IMR-90 (cell line): ENCODE data around the gene CACNG7. TPM values are rescaled to one million over a fixed set of nuclear protein-coding genes. Genes with fewer than 3 reads are reported as not detected.

Experiments
- ATAC-seq: fragments of 200-7000 bp; cut with Tn5 transposase; 2 replicates; pipeline ENCODE4 v1.9.1; 2020; ENCODE audit warnings: low read depth, mild to moderate bottlenecking, moderate library complexity
- BruUV-seq: library from RNA; stranded (reverse); fragments of 400-500 nt; replicated peaks from 2 replicates; lab custom pipeline; 2021; lab: Mats Ljungman, UMichigan
- CTCF ChIA-PET: fragments of 300-600 bp; formaldehyde crosslinking; extraction: SDS; loops from one replicate; lab custom pipeline; 2021; ENCODE audit warnings: antibody characterized with exemption; lab: Yijun Ruan, JAX
- POLR2A ChIA-PET: fragments of 300-600 bp; sonication (Branson Sonifier 250); formaldehyde crosslinking; loops from one replicate; lab custom pipeline; 2022; ENCODE audit warnings: antibody characterized with exemption; ENCODE audit not compliant: unreplicated experiment; lab: Charles Lee
- DNase-seq: peaks from one replicate; pipeline ENCODE4 v3.0.0; 2013
- H2AFZ ChIP-seq: replicated peaks from 2 replicates; pipeline ENCODE3; 2013; ENCODE audit warnings: low read length, mild to moderate bottlenecking; ENCODE audit not compliant: poor library complexity
- H2AK5ac ChIP-seq: 2 replicates; pipeline ENCODE4 v1.6.1; 2013; ENCODE audit warnings: low read depth, low read length, inconsistent platforms
- H2AK9ac ChIP-seq: replicated peaks from 2 replicates; pipeline ENCODE3; 2013; ENCODE audit warnings: mild to moderate bottlenecking, low read depth, low read length, moderate library complexity; ENCODE audit not compliant: poor library complexity
- H2BK120ac ChIP-seq: 2 replicates; pipeline ENCODE4 v1.6.1; 2013; ENCODE audit warnings: low read depth, low read length, inconsistent platforms
- H2BK15ac ChIP-seq: 3 replicates; pipeline ENCODE4 v1.6.1; 2013; ENCODE audit warnings: low read depth, low read length, inconsistent platforms
- H2BK20ac ChIP-seq: 2 replicates; pipeline ENCODE4 v1.6.1; 2013; ENCODE audit warnings: low read depth, mild to moderate bottlenecking, inconsistent platforms, low read length, moderate library complexity
- H2BK5ac ChIP-seq: 2 replicates; pipeline ENCODE4 v1.6.1; 2013; ENCODE audit warnings: mild to moderate bottlenecking, low read depth, low read length, inconsistent platforms; ENCODE audit not compliant: poor library complexity, severe bottlenecking
- H3K14ac ChIP-seq: replicated peaks from 2 replicates; pipeline ENCODE4 v1.6.1; 2013; ENCODE audit warnings: low read depth, low read length, inconsistent platforms
- H3K18ac ChIP-seq: 2 replicates; pipeline ENCODE4 v1.6.1; 2013; ENCODE audit warnings: low read depth, low read length, control low read depth
- H3K23ac ChIP-seq: 2 replicates; pipeline ENCODE4 v1.6.1; 2013; ENCODE audit warnings: low read depth, low read length, inconsistent platforms
- H3K27ac ChIP-seq: 2 replicates; pipeline ENCODE4 v1.5.1; 2013; ENCODE audit warnings: mild to moderate bottlenecking, control low read depth, low read length; ENCODE audit not compliant: insufficient read depth
- H3K27me3 ChIP-seq: 2 replicates; pipeline ENCODE4 v1.6.1; 2013; ENCODE audit warnings: low read length; ENCODE audit not compliant: control insufficient read depth, insufficient read depth
- H3K36me3 ChIP-seq: 2 replicates; pipeline ENCODE4 v1.6.1; 2013; ENCODE audit warnings: low read length, mixed read lengths; ENCODE audit not compliant: control insufficient read depth, insufficient read depth
- H3K4ac ChIP-seq: 2 replicates; pipeline ENCODE4 v1.6.1; 2013; ENCODE audit warnings: low read depth, low read length, inconsistent platforms
- H3K4me1 ChIP-seq: 2 replicates; pipeline ENCODE4 v1.6.1; 2013; ENCODE audit warnings: low read length, mixed read lengths; ENCODE audit not compliant: control insufficient read depth, insufficient read depth
- H3K4me2 ChIP-seq: 2 replicates; pipeline ENCODE4 v1.6.1; 2013; ENCODE audit warnings: low read depth, mild to moderate bottlenecking, control low read depth, low read length, moderate library complexity
- H3K4me3 ChIP-seq: 2 replicates; pipeline ENCODE4 v1.5.1; 2013; ENCODE audit warnings: low read depth, mild to moderate bottlenecking, control low read depth, low read length, moderate library complexity; ENCODE audit not compliant: insufficient read depth
- H3K56ac ChIP-seq: 2 replicates; pipeline ENCODE4 v1.6.1; 2013; ENCODE audit warnings: low read length, inconsistent platforms; ENCODE audit not compliant: insufficient read depth; ENCODE audit errors: extremely low read depth
- H3K79me1 ChIP-seq, 2 experiments: 2 replicates each; pipeline ENCODE4 v1.6.1; 2013; ENCODE audit warnings: low read length in 2 of 2, inconsistent platforms in 1 of 2, low read depth in 1 of 2
- H3K9ac ChIP-seq: 2 replicates; pipeline ENCODE4 v1.6.1; 2013; ENCODE audit warnings: low read depth, low read length, control low read depth
- H3K9me1 ChIP-seq: 2 replicates; pipeline ENCODE4 v1.6.1; 2013; ENCODE audit warnings: low read length, inconsistent platforms; ENCODE audit not compliant: insufficient read depth
- H3K9me3 ChIP-seq: 2 replicates; pipeline ENCODE4 v1.6.1; 2013; ENCODE audit warnings: low read length; ENCODE audit not compliant: control insufficient read depth, insufficient read depth
- H4K20me1 ChIP-seq: 2 replicates; pipeline ENCODE4 v1.6.1; 2013; ENCODE audit warnings: low read length, inconsistent platforms; ENCODE audit not compliant: insufficient read depth
- H4K5ac ChIP-seq: 2 replicates; pipeline ENCODE4 v1.6.1; 2013; ENCODE audit warnings: mild to moderate bottlenecking, low read depth, low read length, control low read depth
- H4K8ac ChIP-seq, 2 experiments: 2 replicates each; pipeline ENCODE4 v1.6.1; 2013; ENCODE audit warnings: low read depth in 2 of 2, low read length in 2 of 2, control low read depth in 1 of 2, inconsistent platforms in 1 of 2
- H4K91ac ChIP-seq: 2 replicates; pipeline ENCODE4 v1.6.1; 2013; ENCODE audit warnings: low read depth, low read length, inconsistent platforms; ENCODE audit not compliant: insufficient read depth
- BHLHE40 ChIP-seq: fragments of 150-350 bp; IDR thresholded peaks from 2 replicates; pipeline ENCODE4 v1.6.1; 2016; ENCODE audit warnings: mild to moderate bottlenecking, low read depth, low read length
- CEBPB ChIP-seq: IDR thresholded peaks from 2 replicates; pipeline ENCODE4 v1.6.1; 2012; ENCODE audit warnings: low read depth, low read length, improper control_type of control experiment
- CHD1 ChIP-seq: IDR thresholded peaks from 2 replicates; pipeline ENCODE4 v1.6.1; 2012; ENCODE audit warnings: low read depth, low read length, improper control_type of control experiment
- CTCF ChIP-seq: conservative IDR thresholded peaks from 2 replicates; pipeline ENCODE4 v1.5.1; 2012; ENCODE audit warnings: mild to moderate bottlenecking, low read depth, low read length, improper control_type of control experiment
- ELK1 ChIP-seq: fragments of 150-350 bp; IDR thresholded peaks from 2 replicates; pipeline ENCODE4 v1.6.1; 2016; ENCODE audit warnings: low read depth, mild to moderate bottlenecking, low read length, moderate library complexity, borderline replicate concordance
- FOS ChIP-seq: fragments of 150-350 bp; IDR thresholded peaks from 2 replicates; pipeline ENCODE4 v1.6.1; 2016; ENCODE audit warnings: low read depth, low read length
- MAZ ChIP-seq: IDR thresholded peaks from 2 replicates; pipeline ENCODE4 v1.6.1; 2012; ENCODE audit warnings: low read depth, mild to moderate bottlenecking, low read length, improper control_type of control experiment, moderate library complexity, borderline replicate concordance
- MXI1 ChIP-seq: IDR thresholded peaks from 2 replicates; pipeline ENCODE4 v1.6.1; 2012; ENCODE audit warnings: low read depth, mild to moderate bottlenecking, low read length, moderate library complexity, borderline replicate concordance
- NFE2L2 ChIP-seq: fragments of 150-350 bp; IDR thresholded peaks from 2 replicates; pipeline ENCODE4 v1.6.1; 2016; ENCODE audit warnings: low read depth, mild to moderate bottlenecking, low read length
- POLR2A ChIP-seq: IDR thresholded peaks from 2 replicates; pipeline ENCODE4 v1.6.1; 2012; ENCODE audit warnings: mild to moderate bottlenecking, low read depth, low read length
- RAD21 ChIP-seq: IDR thresholded peaks from 2 replicates; pipeline ENCODE4 v1.6.1; 2012; ENCODE audit warnings: low read length, improper control_type of control experiment
- RCOR1 ChIP-seq: IDR thresholded peaks from 2 replicates; pipeline ENCODE4 v1.6.1; 2012; ENCODE audit warnings: mild to moderate bottlenecking, low read length, improper control_type of control experiment; ENCODE audit not compliant: insufficient replicate concordance
- RFX5 ChIP-seq: IDR thresholded peaks from 2 replicates; pipeline ENCODE4 v1.8.0; 2012; ENCODE audit warnings: low read depth, mild to moderate bottlenecking, low read length, moderate library complexity
- SMC3 ChIP-seq: fragments of 150-350 bp; IDR thresholded peaks from 2 replicates; pipeline ENCODE4 v1.6.1; 2016; ENCODE audit warnings: low read depth, mild to moderate bottlenecking, antibody characterized with exemption, low read length, moderate library complexity
- WGBS, 2 experiments: methylation state at CpG; one replicate each; pipeline versions ENCODE4 v1.1.5 to v1.1.7; 2013; ENCODE audit warnings: missing lambda C conversion rate in 2 of 2; ENCODE audit not compliant: insufficient read length in 1 of 2; ENCODE audit errors: extremely low coverage in 2 of 2; 5-methylcytosine and 5-hydroxymethylcytosine counted together
- dilution Hi-C: fragments of 300-500 bp; cut with HindIII; formaldehyde crosslinking; loops from one replicate; pipeline ENCODE4 v1.14.3; 2018; ENCODE audit warnings: low sequenced_read_pairs; ENCODE audit not compliant: unreplicated experiment
- in situ Hi-C: fragments of 300-500 bp; cut with MboI; formaldehyde crosslinking; loops from 3 replicates; pipeline ENCODE4 v1.14.3; 2019; ENCODE audit warnings: low sequenced_read_pairs, inconsistent platforms, mixed read lengths
- intact Hi-C: fragments of 100-400 bp; cut with micrococcal nuclease; formaldehyde crosslinking; loops from 2 replicates; pipeline ENCODE4 v1.10.0; 2022
- polyA plus RNA-seq, 3 experiments: library from polyadenylated mRNA; depleted of rRNA; stranded (reverse); fragments of >200 nt; gene quantifications; 2 replicates each; pipeline ENCODE4 v1.2.3, GENCODE V29; 2012; ENCODE audit warnings: low replicate concordance in 1 of 3
- total RNA-seq: library from RNA; depleted of rRNA; stranded (reverse); fragments of >200 nt; gene quantifications from 2 replicates; pipeline ENCODE4 v1.2.3, GENCODE V29; 2012
- TF ChIP-seq, protein P1 (sequence below): fragments of 150-350 bp; IDR thresholded peaks from 2 replicates; pipeline ENCODE4 v1.6.1; 2017; ENCODE audit warnings: mild to moderate bottlenecking, antibody characterized with exemption, low read length, low read depth

Gene CACNG7
- total and polyA plus RNA-seq, 2 of the 4 experiments (the other 2 are of a cell fraction) = 0.36 to 6.7 TPM

- Histone ChIP-seq H4K5ac (no peak overlapping the region), H3K14ac (no peak overlapping the region), H3K9me1 (peaks cover 4% of the 10 kb centered on the region; the same call in 1 of the 2 replicates), H3K79me1 (no peaks in the 10 kb centered on the region), H4K8ac (no peak overlapping the region), H2BK15ac (no peak overlapping the region), H3K9me3 (no peaks in the 10 kb centered on the region), H3K9ac (no peak overlapping the region), H3K36me3 (no peaks in the 10 kb centered on the region), H4K20me1 (no peaks in the 10 kb centered on the region), H2BK120ac (no peak overlapping the region), H3K23ac (no peak overlapping the region), H4K91ac (no peak overlapping the region), H3K4me1 (peaks cover 5% of the 10 kb centered on the region), H2AFZ (peak overlapping the region; percentile 88), H3K4ac (no peak overlapping the region), H3K18ac (no peak overlapping the region), H3K27ac (no peak overlapping the region), H3K27me3 (peaks cover 51% of the 10 kb centered on the region), H2BK5ac (no peak overlapping the region), H3K4me2 (peak overlapping the region; percentile 59; the same call in 1 of the 2 replicates), H3K4me3 (peak overlapping the region; percentile 8; the same call in 1 of the 2 replicates), H2AK9ac (no peak overlapping the region), H2AK5ac (no peak overlapping the region), H3K56ac (no peak overlapping the region), H2BK20ac (no peak overlapping the region)
- POLR2A ChIA-PET = no interaction called here
- DNase-seq = no peak
- dilution Hi-C loops = no loop called here
- BruUV-seq = no TSS peak
- in situ Hi-C loops = loop anchor here (10.0 kb wide), 1 partner anchor 142 kb away; no protein-coding TSS in a partner anchor
- intact Hi-C loops = no loop called here
- no peak for ATAC-seq
- WGBS, 2 experiments = 2% methylated on average over 6 of the region's 18 CpGs; no CpG with 5 or more reads in 1 of the 2 experiments
- CTCF ChIA-PET = interaction anchor here (1.0 kb wide), 1 partner anchor 142 kb away, joined by 4 read pairs; no protein-coding TSS in a partner anchor
- TF ChIP-seq RCOR1 (no peak), RFX5 (no peak), POLR2A (no peak), CTCF (no peak), SMC3 (no peak), BHLHE40 (no peak), FOS (no peak), RAD21 (no peak), CEBPB (no peak), MAZ (no peak), ELK1 (no peak), CHD1 (no peak), MXI1 (no peak), NFE2L2 (no peak)
- TF ChIP-seq, protein P1, sequence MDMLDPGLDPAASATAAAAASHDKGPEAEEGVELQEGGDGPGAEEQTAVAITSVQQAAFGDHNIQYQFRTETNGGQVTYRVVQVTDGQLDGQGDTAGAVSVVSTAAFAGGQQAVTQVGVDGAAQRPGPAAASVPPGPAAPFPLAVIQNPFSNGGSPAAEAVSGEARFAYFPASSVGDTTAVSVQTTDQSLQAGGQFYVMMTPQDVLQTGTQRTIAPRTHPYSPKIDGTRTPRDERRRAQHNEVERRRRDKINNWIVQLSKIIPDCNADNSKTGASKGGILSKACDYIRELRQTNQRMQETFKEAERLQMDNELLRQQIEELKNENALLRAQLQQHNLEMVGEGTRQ = no peak
These were observed 26.6 kb upstream of the CACNG7 start for GRCh38 chr19:53882391-53883050.
